Prostate gland (tissue), 2 donors: ENCODE data around the gene POP7. TPM values are rescaled to one million over a fixed set of nuclear protein-coding genes. Genes with fewer than 3 reads are reported as not detected.
"Not testable (repeated sequence)": the region's sequence is repeated elsewhere in the genome, so short reads cannot be mapped to it uniquely, and the experiment has no call there.

ENCODE experiments used
- DNase-seq: peaks from one replicate; pipeline ENCODE4 v3.0.0-alpha.2; 2019; ENCODE audit warnings: low spot score
- H3K27ac ChIP-seq, 2 donors: fragments of 200-600 bp; sonication (generic); 2 replicates each; pipeline ENCODE4 v1.5.1; 2017 to 2019
- H3K27me3 ChIP-seq: fragments of 200-600 bp; sonication (generic); replicated peaks from 2 replicates; pipeline ENCODE4 v1.5.1; 2019; ENCODE audit not compliant: insufficient read depth
- H3K36me3 ChIP-seq, 2 donors: fragments of 200-600 bp; sonication (generic); 1 replicate in 1 of 2; 2 replicates in 1 of 2; pipeline versions ENCODE4 v1.5.1 to v1.8.1; 2017 to 2019
- H3K4me1 ChIP-seq: fragments of 200-600 bp; sonication (generic); replicated peaks from 2 replicates; pipeline ENCODE4 v1.5.1; 2019
- H3K4me3 ChIP-seq, 2 donors: fragments of 200-600 bp; sonication (generic); 2 replicates each; pipeline ENCODE4 v1.5.1; 2017 to 2019
- H3K9me3 ChIP-seq: fragments of 200-600 bp; sonication (generic); 2 replicates; pipeline ENCODE4 v1.5.1; 2017
- POLR2A ChIP-seq: fragments of 450-650 bp; IDR thresholded peaks from one replicate; pipeline ENCODE4 v1.6.1; 2016; ENCODE audit warnings: antibody characterized with exemption, mild to moderate bottlenecking
- POLR2AphosphoS5 ChIP-seq: sonication (generic); formaldehyde crosslinking; IDR thresholded peaks from one replicate; pipeline ENCODE4 v1.6.1; 2017; ENCODE audit warnings: antibody characterized with exemption
- WGBS: methylation state at CpG from one replicate; pipeline ENCODE4 v1.1.5; 2018; 5-methylcytosine and 5-hydroxymethylcytosine counted together
- intact Hi-C: fragments of 100-400 bp; cut with DNase I; formaldehyde crosslinking; loops from one replicate; pipeline ENCODE4 v1.14.2; 2022
- total RNA-seq, 2 donors: library from RNA; depleted of rRNA; stranded (reverse); fragments of >200 nt; gene quantifications; one replicate each; pipeline ENCODE4 v1.1.0, GENCODE V29; 2016
- TF ChIP-seq, protein P1 (sequence below), 4 experiments: fragments of 200-600 bp in 2 of 4; fragments of 450-650 bp in 2 of 4; sonication (generic) in 2 of 4; IDR thresholded peaks; 1 replicate in 3 of 4; 2 replicates in 1 of 4; pipeline ENCODE4 v1.5.1; 2016 to 2019; ENCODE audit warnings: antibody characterized with exemption in 4 of 4, mild to moderate bottlenecking in 2 of 4, moderate library complexity in 2 of 4

The POP7 gene
- total RNA-seq, 2 donors from 2014 or later: 41.4 to 45.2 TPM

DNA sequence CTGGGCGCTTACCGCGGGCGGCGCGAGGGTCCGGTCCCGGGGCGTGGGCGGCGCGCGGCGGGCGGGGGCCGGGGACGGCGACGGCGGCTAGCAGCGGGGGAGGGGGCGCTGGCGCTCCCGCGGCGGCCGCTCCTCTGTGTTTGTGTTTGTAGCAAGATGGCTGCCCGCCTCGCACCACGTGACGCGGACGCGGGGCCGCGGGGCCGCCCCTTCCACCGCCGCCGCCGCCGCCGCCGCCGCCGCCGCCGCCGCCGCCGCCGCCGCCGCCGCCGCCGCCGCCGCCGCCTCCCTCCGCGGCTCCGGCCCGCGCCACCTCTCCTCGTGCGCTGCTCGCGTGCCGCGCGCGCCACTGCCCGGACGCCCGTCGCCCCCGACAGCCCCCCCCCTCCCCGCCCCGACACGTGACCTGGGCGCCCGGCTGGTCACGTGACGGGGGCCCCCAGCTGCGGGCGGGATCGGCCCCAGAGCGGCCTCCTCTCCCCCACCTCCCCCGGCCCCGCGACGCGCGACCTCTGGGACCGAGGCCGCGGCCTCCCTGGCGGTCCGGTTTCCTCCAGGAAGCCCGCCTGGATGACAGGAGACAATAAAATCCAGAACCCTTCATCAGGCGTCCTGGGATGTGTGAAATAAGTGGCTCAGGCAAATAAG is 11.7 kb upstream of the POP7 start, which contains the start of gene GIGYF1:
Gene GIGYF1, minus strand, starts transcription at position 153 of the 648 bp plus-strand sequence. CDS start 6,012 bp downstream, outside the sequence.
- DNase-seq: peak; percentile 69
- Histone ChIP-seq H3K27ac (peak within 1 kb of the TSS; percentile 81 to 88), H3K27me3 (no peaks in the 10 kb centered on the region), H3K4me3 (peak within 1 kb of the TSS; percentile 95 to 96), H3K9me3 (no peaks in the 10 kb centered on the region), H3K36me3 (no peaks in the 10 kb centered on the region), H3K4me1 (peaks cover 13% of the 10 kb centered on the region)
- 1% methylated on average over 14 of the region's 102 CpGs for WGBS
- intact Hi-C loops: loop anchor here (5.0 kb wide), 3 partner anchors 82 to 227 kb away; partner anchors contain the start of genes FBXO24, LRCH4 and MOSPD3
- no peak for TF ChIP-seq POLR2AphosphoS5
- TF ChIP-seq POLR2A: no peak
- TF ChIP-seq, protein P1, sequence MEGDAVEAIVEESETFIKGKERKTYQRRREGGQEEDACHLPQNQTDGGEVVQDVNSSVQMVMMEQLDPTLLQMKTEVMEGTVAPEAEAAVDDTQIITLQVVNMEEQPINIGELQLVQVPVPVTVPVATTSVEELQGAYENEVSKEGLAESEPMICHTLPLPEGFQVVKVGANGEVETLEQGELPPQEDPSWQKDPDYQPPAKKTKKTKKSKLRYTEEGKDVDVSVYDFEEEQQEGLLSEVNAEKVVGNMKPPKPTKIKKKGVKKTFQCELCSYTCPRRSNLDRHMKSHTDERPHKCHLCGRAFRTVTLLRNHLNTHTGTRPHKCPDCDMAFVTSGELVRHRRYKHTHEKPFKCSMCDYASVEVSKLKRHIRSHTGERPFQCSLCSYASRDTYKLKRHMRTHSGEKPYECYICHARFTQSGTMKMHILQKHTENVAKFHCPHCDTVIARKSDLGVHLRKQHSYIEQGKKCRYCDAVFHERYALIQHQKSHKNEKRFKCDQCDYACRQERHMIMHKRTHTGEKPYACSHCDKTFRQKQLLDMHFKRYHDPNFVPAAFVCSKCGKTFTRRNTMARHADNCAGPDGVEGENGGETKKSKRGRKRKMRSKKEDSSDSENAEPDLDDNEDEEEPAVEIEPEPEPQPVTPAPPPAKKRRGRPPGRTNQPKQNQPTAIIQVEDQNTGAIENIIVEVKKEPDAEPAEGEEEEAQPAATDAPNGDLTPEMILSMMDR (IDR thresholded peaks at IDR 0.05): peak in 1 of 4 experiments; percentile 4

DNA sequence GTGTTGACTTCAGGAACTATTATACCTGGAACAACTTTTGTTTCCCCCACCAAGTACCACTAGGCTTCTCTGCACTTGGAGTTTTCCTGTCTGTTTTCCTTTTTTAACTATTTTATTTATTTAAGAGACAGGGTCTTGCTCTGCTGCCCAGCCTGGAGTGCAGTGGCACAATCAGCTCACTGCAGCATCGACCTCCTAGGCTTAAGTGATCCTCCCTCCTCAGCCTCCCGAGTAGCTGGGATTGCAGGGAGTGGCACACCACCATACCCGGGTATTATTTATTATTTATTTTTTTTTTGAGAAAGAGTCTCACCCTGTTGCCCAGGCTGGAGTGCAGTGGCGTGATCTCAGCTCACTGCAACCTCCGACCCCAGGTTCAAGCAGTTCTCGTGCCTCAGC is 9.8 kb upstream of the POP7 start:
- H3K4me1 ChIP-seq: peaks cover 10% of the 10 kb centered on the region
- H3K27me3 ChIP-seq: no peaks in the 10 kb centered on the region
- no peak for DNase-seq
- TF ChIP-seq POLR2AphosphoS5 (no peak), POLR2A (no peak)
- TF ChIP-seq, protein P1 (IDR thresholded peaks at IDR 0.05): no peak
- no peaks in the 10 kb centered on the region for H3K9me3 ChIP-seq
- intact Hi-C loops: no loop called here
- no peak overlapping the region for H3K4me3 ChIP-seq
- H3K36me3 ChIP-seq: no peaks in the 10 kb centered on the region
- WGBS: 84% methylated on average over 6 of the region's 6 CpGs
- no peak overlapping the region for H3K27ac ChIP-seq

DNA sequence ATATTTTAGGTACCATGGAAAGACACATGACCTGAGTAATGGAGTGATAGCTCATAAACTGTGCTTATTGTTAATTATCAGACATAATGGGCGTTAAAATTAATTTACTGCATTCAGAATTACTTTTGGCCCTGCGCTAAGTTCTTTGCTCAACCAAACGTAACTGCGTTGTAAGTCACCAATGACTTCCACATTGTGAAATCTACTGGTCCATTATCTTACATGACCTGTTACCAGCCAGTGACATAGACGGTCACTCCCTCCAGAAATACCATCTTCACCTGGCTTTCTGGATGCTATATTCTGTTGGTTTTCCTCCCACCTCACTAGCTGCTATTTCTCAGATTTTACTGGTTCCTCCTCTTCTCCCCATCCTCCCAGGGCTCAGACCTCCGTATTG is 6.9 kb upstream of the POP7 start:
- TF ChIP-seq POLR2AphosphoS5 (no peak), POLR2A (no peak)
- TF ChIP-seq, protein P1 (IDR thresholded peaks at IDR 0.05): no peak
- WGBS: 66% methylated on average over 6 of the region's 6 CpGs
- Histone ChIP-seq H3K9me3 (no peaks in the 10 kb centered on the region), H3K36me3 (no peaks in the 10 kb centered on the region), H3K4me3 (no peak overlapping the region), H3K27ac (no peak overlapping the region), H3K4me1 (no peaks in the 10 kb centered on the region), H3K27me3 (no peaks in the 10 kb centered on the region)
- no peak for DNase-seq
- intact Hi-C loops: no loop called here

DNA sequence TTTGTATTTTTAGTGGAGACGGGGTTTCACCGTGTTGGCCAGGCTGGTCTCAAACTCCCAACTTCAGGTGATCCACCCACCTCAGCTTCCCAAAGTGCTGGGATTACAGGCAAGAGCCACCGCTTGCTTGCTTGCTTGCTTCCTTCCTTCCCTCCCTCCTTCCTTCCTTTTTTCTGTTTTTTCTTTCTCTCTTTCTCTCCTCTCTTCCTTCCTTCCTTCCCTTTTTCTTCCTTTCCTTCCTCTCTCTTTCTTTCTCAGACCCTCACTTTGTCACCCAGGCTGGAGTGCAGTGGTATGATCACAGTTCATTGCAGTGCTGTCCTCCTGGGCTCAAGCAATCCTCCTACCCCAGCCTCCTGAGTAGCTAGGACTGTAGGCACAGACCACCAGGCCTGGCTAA is 4.8 kb upstream of the POP7 start:
- H3K4me3 ChIP-seq, H3K27me3 ChIP-seq, H3K4me1 ChIP-seq, H3K9me3 ChIP-seq, H3K36me3 ChIP-seq, H3K27ac ChIP-seq, DNase-seq, intact Hi-C loops: not testable (repeated sequence)
- 75% methylated on average over 3 of the region's 3 CpGs for WGBS

DNA sequence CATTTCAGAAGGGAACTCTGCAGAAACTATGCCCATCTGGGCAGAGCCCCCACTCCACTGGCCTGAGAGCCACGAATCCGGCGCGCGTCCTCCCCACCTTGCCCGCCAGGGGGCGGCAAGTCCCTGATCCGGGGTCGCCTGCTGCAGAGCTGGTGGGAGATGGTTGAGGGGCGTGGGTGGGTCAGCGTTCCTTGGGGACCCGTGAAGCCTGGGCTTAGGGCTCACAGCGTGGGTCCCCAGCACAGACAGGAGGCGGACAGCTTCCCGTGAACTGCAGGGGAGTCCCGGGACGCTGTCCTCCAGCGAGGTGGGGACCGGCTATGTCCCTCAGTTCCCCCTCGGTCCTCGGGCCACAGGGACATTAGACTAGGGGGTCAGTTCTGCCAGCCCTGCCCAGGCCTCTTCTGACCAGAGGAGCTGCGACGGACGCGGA is 585 bp upstream of the POP7 start:
- no peaks in the 10 kb centered on the region for H3K9me3 ChIP-seq
- WGBS: 0% methylated on average over 20 of the region's 25 CpGs

More for the DNA sequence above, 585 bp upstream of the POP7 start:
- DNase-seq: peak; percentile 64
- H3K27ac ChIP-seq: peak overlapping the region; percentile 94 to 96
- no peaks in the 10 kb centered on the region for H3K36me3 ChIP-seq
- TF ChIP-seq POLR2A (no peak), POLR2AphosphoS5 (peak; percentile 24)
- TF ChIP-seq, protein P1 (IDR thresholded peaks at IDR 0.05): peak; percentile 64 to 95 (median 92)
- no peaks in the 10 kb centered on the region for H3K27me3 ChIP-seq
- intact Hi-C loops: loop anchor here (2.0 to 5.0 kb wide), 2 partner anchors 122 to 147 kb away; partner anchors contain the start of genes EPHB4 and SLC12A9
- H3K4me3 ChIP-seq: peak overlapping the region; percentile 75 to 84
- H3K4me1 ChIP-seq: peaks cover 6% of the 10 kb centered on the region
